Endodermal cell (in vitro differentiated cells): ENCODE measurements around the gene AGTR1. TPM values are rescaled to one million over a fixed set of nuclear protein-coding genes. Genes with fewer than 3 reads are reported as not detected.
"Not testable (repeated sequence)": the region's sequence is repeated elsewhere in the genome, so short reads cannot be mapped to it uniquely, and the experiment has no call there.

ENCODE experiments used
- DNase-seq: peaks from one replicate; pipeline ENCODE4 v3.0.0-alpha.2; 2017
- H3K27ac ChIP-seq: 2 replicates; pipeline ENCODE4 v1.5.1; 2013; ENCODE audit warnings: mild to moderate bottlenecking, low read depth, low read length, moderate library complexity
- H3K27me3 ChIP-seq: 2 replicates; pipeline ENCODE4 v1.6.1; 2013; ENCODE audit warnings: mild to moderate bottlenecking, low read length, moderate library complexity; ENCODE audit not compliant: insufficient read depth, control insufficient read depth, poor library complexity, severe bottlenecking
- H3K36me3 ChIP-seq: 2 replicates; pipeline ENCODE4 v1.7.0; 2013; ENCODE audit warnings: mild to moderate bottlenecking, low read length, moderate library complexity; ENCODE audit not compliant: control insufficient read depth, insufficient read depth
- H3K4me1 ChIP-seq: one replicate; pipeline ENCODE4 v1.7.0; 2013; ENCODE audit warnings: low read length; ENCODE audit not compliant: control insufficient read depth, insufficient read depth
- H3K4me3 ChIP-seq: 2 replicates; pipeline ENCODE4 v1.5.1; 2013; ENCODE audit warnings: mild to moderate bottlenecking, low read length, moderate library complexity
- H3K9ac ChIP-seq: 2 replicates; pipeline ENCODE4 v1.6.1; 2013; ENCODE audit warnings: mild to moderate bottlenecking, low read length, moderate library complexity; ENCODE audit not compliant: poor library complexity, severe bottlenecking; ENCODE audit errors: extremely low read depth
- H3K9me3 ChIP-seq: 2 replicates; pipeline ENCODE4 v1.6.1; 2013; ENCODE audit warnings: mild to moderate bottlenecking, low read length, moderate library complexity; ENCODE audit not compliant: control insufficient read depth
- H3K27ac Mint-ChIP-seq: 2 replicates; pipeline ENCODE4 v1.8.0; 2020; ENCODE audit warnings: mixed read lengths
- H3K27me3 Mint-ChIP-seq: 2 replicates; pipeline ENCODE4 v1.8.0; 2021; ENCODE audit warnings: mild to moderate bottlenecking, mixed read lengths; ENCODE audit not compliant: insufficient read depth
- H3K36me3 Mint-ChIP-seq: 2 replicates; pipeline ENCODE4 v1.8.0; 2020; ENCODE audit warnings: low read depth, mixed read lengths
- H3K4me1 Mint-ChIP-seq: 2 replicates; pipeline ENCODE4 v1.8.0; 2020; ENCODE audit warnings: mixed read lengths
- H3K4me3 Mint-ChIP-seq: 2 replicates; pipeline ENCODE4 v1.8.0; 2020; ENCODE audit warnings: mild to moderate bottlenecking, moderate library complexity, mixed read lengths
- H3K9me3 Mint-ChIP-seq: 2 replicates; pipeline ENCODE4 v1.8.0; 2020; ENCODE audit warnings: mild to moderate bottlenecking, mixed read lengths
- CTCF ChIP-seq: fragments of 200-600 bp; sonication (generic); conservative IDR thresholded peaks from 2 replicates; pipeline ENCODE4 v1.5.0; 2021; ENCODE audit warnings: antibody characterized with exemption, mild to moderate bottlenecking
- WGBS, 2 experiments: methylation state at CpG; one replicate each; pipeline versions ENCODE4 v1.1.5 to v1.1.7; 2013; ENCODE audit warnings: missing lambda C conversion rate in 2 of 2, mixed read lengths in 1 of 2; ENCODE audit not compliant: insufficient coverage in 1 of 2, insufficient read length in 1 of 2; 5-methylcytosine and 5-hydroxymethylcytosine counted together
- total RNA-seq, 2 donors: library from RNA; stranded (reverse); fragmentation: NEBNext Ultra II Directional in 1 of 2; extraction: Animal tissue kit (Norgen Biotek cat#: 25700) in 1 of 2; gene quantifications; 2 replicates in 1 of 2; 3 replicates in 1 of 2; pipeline ENCODE4 v1.2.1, GENCODE V29; 2021

Gene AGTR1
- total RNA-seq, 2 donors from 2014 or later = 0.15 TPM; not detected in 1

- Mint-ChIP-seq H3K27ac (no peak overlapping the region), H3K27me3 (no peaks in the 10 kb centered on the region), H3K4me3 (no peak overlapping the region), H3K9me3 (peaks cover 3% of the 10 kb centered on the region), H3K4me1 (no peaks in the 10 kb centered on the region), H3K36me3 (no peaks in the 10 kb centered on the region)
- Histone ChIP-seq H3K4me3 (no peak overlapping the region), H3K9ac (no peak overlapping the region), H3K27ac (no peak overlapping the region), H3K4me1 (no peaks in the 10 kb centered on the region), H3K27me3 (no peaks in the 10 kb centered on the region), H3K36me3 (no peaks in the 10 kb centered on the region), H3K9me3 (no peaks in the 10 kb centered on the region)
- WGBS, 2 experiments = 94 to 100% methylated on average over 3 of the region's 3 CpGs
- no peak for DNase-seq
- no peak for TF ChIP-seq CTCF
These were observed 81.2 kb downstream of the AGTR1 start for GRCh38 chr3:148778926-148779325.

GRCh38 chr3:148785026-148785425 is 87.3 kb downstream of the AGTR1 start:
- not testable (repeated sequence) for H3K4me1 Mint-ChIP-seq, H3K27me3 Mint-ChIP-seq

GRCh38 chr3:148786159-148786558 is 88.5 kb downstream of the AGTR1 start:
- not testable (repeated sequence) for DNase-seq, H3K27me3 Mint-ChIP-seq, H3K4me1 Mint-ChIP-seq, H3K4me3 ChIP-seq, H3K9ac ChIP-seq, H3K27me3 ChIP-seq, H3K4me1 ChIP-seq, H3K27ac ChIP-seq, H3K36me3 Mint-ChIP-seq, H3K27ac Mint-ChIP-seq, H3K36me3 ChIP-seq, H3K4me3 Mint-ChIP-seq
- 95 to 100% methylated on average over 5 to 9 of the region's 9 CpGs for WGBS, 2 experiments
- peaks cover 11% of the 10 kb centered on the region for H3K9me3 ChIP-seq
- peaks cover 19% of the 10 kb centered on the region for H3K9me3 Mint-ChIP-seq

More at GRCh38 chr3:148785026-148785425, 87.3 kb downstream of the AGTR1 start:
- 88 to 89% methylated on average over 3 to 6 of the region's 6 CpGs for WGBS, 2 experiments
- H3K36me3 ChIP-seq, H3K36me3 Mint-ChIP-seq, H3K4me3 ChIP-seq, H3K27ac ChIP-seq, H3K27me3 ChIP-seq, H3K4me3 Mint-ChIP-seq, DNase-seq, H3K9ac ChIP-seq, H3K27ac Mint-ChIP-seq, H3K4me1 ChIP-seq: not testable (repeated sequence)
- peaks cover 20% of the 10 kb centered on the region for H3K9me3 Mint-ChIP-seq
- peaks cover 11% of the 10 kb centered on the region for H3K9me3 ChIP-seq

GRCh38 chr3:148789146-148789545 is 91.4 kb downstream of the AGTR1 start:
- Histone ChIP-seq H3K27me3 (no peaks in the 10 kb centered on the region), H3K27ac (peak overlapping the region; percentile 89), H3K4me1 (no peaks in the 10 kb centered on the region), H3K9me3 (peaks cover 11% of the 10 kb centered on the region), H3K4me3 (no peak overlapping the region), H3K9ac (no peak overlapping the region), H3K36me3 (no peaks in the 10 kb centered on the region)
- Mint-ChIP-seq H3K27me3 (no peaks in the 10 kb centered on the region), H3K36me3 (no peaks in the 10 kb centered on the region), H3K27ac (no peak overlapping the region), H3K4me3 (no peak overlapping the region), H3K4me1 (no peaks in the 10 kb centered on the region), H3K9me3 (peaks cover 16% of the 10 kb centered on the region)
- TF ChIP-seq CTCF = no peak
- WGBS, 2 experiments = 71% methylated on average over 6 of the region's 6 CpGs; no CpG with 5 or more reads in 1 of the 2 experiments
- DNase-seq = no peak
